HepG2 (cell line): ENCODE results near the gene NUP93. TPM values are rescaled to one million over a fixed set of nuclear protein-coding genes. Genes with fewer than 3 reads are reported as not detected.

Experiments
- ATF3 ChIP-seq: sonication (generic); formaldehyde crosslinking; IDR thresholded peaks from 2 replicates; pipeline ENCODE4 v1.4.0; 2020; ENCODE audit warnings: missing genetic modification reagents
- CCDC6 ChIP-seq: sonication (generic); formaldehyde crosslinking; IDR thresholded peaks from 2 replicates; pipeline ENCODE4 v1.8.1; 2022; ENCODE audit warnings: mild to moderate bottlenecking, missing genetic modification reagents, moderate library complexity
- FOXK2 ChIP-seq: fragments of 450-650 bp; IDR thresholded peaks from 2 replicates; pipeline ENCODE4 v1.6.1; 2016
- REL ChIP-seq: sonication (generic); formaldehyde crosslinking; conservative IDR thresholded peaks from 2 replicates; pipeline ENCODE4 v1.8.0; 2022; ENCODE audit warnings: mild to moderate bottlenecking, missing genetic modification reagents, moderate library complexity
- SCMH1 ChIP-seq: sonication (generic); formaldehyde crosslinking; IDR thresholded peaks from 2 replicates; pipeline ENCODE4 v1.9.0; 2021; ENCODE audit warnings: missing genetic modification reagents, mild to moderate bottlenecking, borderline replicate concordance
- SP2 ChIP-seq: sonication (generic); formaldehyde crosslinking; IDR thresholded peaks from 2 replicates; pipeline ENCODE4 v1.5.1; 2020; ENCODE audit warnings: mild to moderate bottlenecking, missing genetic modification reagents
- ZNF160 ChIP-seq: sonication (generic); formaldehyde crosslinking; IDR thresholded peaks from 2 replicates; pipeline ENCODE4 v1.8.0; 2022; ENCODE audit warnings: mild to moderate bottlenecking, inconsistent platforms, missing genetic modification reagents
- ZNF235 ChIP-seq: sonication (generic); formaldehyde crosslinking; IDR thresholded peaks from 2 replicates; pipeline ENCODE4 v1.8.1; 2023; ENCODE audit warnings: mild to moderate bottlenecking, missing genetic modification reagents, borderline replicate concordance
- ZNF660 ChIP-seq: sonication (generic); formaldehyde crosslinking; IDR thresholded peaks from 2 replicates; pipeline ENCODE4 v1.5.1; 2020; ENCODE audit warnings: mild to moderate bottlenecking, low read depth, missing genetic modification reagents, borderline replicate concordance
- polyA plus RNA-seq, 8 experiments: library from polyadenylated mRNA; depleted of rRNA in 3 of 8; stranded (reverse) in 7 of 8; unstranded in 1 of 8; fragments of >200 nt; fragmentation: Illumina TruSeq in 4 of 8; extraction: Trizol in 4 of 8; gene quantifications; 2 replicates each; pipeline versions ENCODE4 v1.2.1 to v1.2.3, GENCODE V29; 2011 to 2016; ENCODE audit warnings: low read depth in 4 of 8, missing spikeins in 1 of 8, mixed read lengths in 1 of 8; ENCODE audit not compliant: insufficient read depth in 1 of 8
- total RNA-seq, 5 experiments: library from RNA; depleted of rRNA; stranded (reverse); fragments of >200 nt; fragmentation: Illumina TruSeq; extraction: Trizol; gene quantifications; 2 replicates each; pipeline ENCODE4 v1.2.3, GENCODE V29; 2016; ENCODE audit warnings: low read depth in 1 of 5
- TF ChIP-seq, protein P1 (sequence below): sonication (generic); formaldehyde crosslinking; IDR thresholded peaks from 2 replicates; pipeline ENCODE4 v1.8.0; 2022; ENCODE audit warnings: mild to moderate bottlenecking, missing genetic modification reagents, moderate library complexity
- TF ChIP-seq, protein P2 (sequence below): IDR thresholded peaks from 2 replicates; pipeline ENCODE4 v1.6.1; 2016; ENCODE audit warnings: missing compliant biosample characterization, missing genetic modification reagents, borderline replicate concordance
- TF ChIP-seq, protein P3 (sequence below): sonication (generic); formaldehyde crosslinking; IDR thresholded peaks from 2 replicates; pipeline ENCODE4 v1.4.0; 2020; ENCODE audit warnings: missing genetic modification reagents, borderline replicate concordance
- TF ChIP-seq, protein P4 (sequence below): IDR thresholded peaks from 2 replicates; pipeline ENCODE4 v1.4.0; 2020; ENCODE audit warnings: mild to moderate bottlenecking, missing genetic modification reagents

Gene NUP93
- total and polyA plus RNA-seq, 2 of the 13 experiments (the other 11 are each of a cell fraction or from before 2014, with no cell fraction given) = 58.5 to 140 TPM

DNA sequence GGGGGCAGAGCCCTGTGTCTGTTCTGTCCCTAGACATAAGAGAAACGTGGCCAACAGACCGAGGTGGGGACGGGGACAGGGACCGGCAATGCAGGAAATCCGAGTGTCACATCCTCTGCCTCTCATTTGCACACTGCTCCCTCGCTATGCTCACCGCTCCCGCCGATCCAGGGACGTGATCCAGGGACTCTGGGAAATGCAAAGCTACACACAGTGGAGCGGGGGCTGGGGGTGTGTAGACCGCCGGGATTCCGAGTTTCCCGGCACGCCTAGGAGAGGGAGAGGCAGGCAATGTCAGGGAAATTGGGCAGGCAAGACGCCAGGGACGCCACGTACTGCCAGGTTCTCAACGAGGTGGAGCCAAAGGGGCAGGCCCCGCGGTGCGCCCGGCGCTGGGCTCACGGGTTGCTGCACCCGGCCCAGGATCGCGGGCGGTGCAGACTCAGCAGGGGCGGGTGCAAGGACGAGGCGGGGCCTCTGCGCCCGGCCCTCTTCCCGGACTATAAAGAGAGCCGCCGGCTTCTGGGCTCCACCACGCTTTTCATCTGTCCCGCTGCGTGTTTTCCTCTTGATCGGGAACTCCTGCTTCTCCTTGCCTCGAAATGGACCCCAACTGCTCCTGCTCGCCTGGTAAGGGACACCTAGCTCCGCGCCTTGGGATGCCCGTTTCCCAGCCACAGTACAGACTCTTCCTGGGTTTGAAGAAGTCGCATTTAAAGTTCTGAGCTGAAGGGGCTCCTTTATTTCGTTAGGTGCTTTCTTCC, 47.8 kb upstream of the NUP93 start, which contains the start of gene MT1X (continued):
- TF ChIP-seq ATF3 (CRISPR knock-in tag) (no peak), SCMH1 (CRISPR knock-in tag) (no peak), ZNF235 (CRISPR knock-in tag) (peak; percentile 75; the same call in 1 of the 2 replicates), FOXK2 (no peak), ZNF660 (CRISPR knock-in tag) (no peak), CCDC6 (CRISPR knock-in tag) (peak; percentile 57; the same call in 1 of the 2 replicates), REL (CRISPR knock-in tag) (no peak), ZNF160 (no peak; the same call in 1 of the 2 replicates), SP2 (CRISPR knock-in tag) (no peak)
- TF ChIP-seq, protein P1, sequence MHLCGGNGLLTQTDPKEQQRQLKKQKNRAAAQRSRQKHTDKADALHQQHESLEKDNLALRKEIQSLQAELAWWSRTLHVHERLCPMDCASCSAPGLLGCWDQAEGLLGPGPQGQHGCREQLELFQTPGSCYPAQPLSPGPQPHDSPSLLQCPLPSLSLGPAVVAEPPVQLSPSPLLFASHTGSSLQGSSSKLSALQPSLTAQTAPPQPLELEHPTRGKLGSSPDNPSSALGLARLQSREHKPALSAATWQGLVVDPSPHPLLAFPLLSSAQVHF (CRISPR knock-in tag) = 0 out of 2 replicates have a peak, but pooled peaks have one; percentile 51
- TF ChIP-seq, protein P2, sequence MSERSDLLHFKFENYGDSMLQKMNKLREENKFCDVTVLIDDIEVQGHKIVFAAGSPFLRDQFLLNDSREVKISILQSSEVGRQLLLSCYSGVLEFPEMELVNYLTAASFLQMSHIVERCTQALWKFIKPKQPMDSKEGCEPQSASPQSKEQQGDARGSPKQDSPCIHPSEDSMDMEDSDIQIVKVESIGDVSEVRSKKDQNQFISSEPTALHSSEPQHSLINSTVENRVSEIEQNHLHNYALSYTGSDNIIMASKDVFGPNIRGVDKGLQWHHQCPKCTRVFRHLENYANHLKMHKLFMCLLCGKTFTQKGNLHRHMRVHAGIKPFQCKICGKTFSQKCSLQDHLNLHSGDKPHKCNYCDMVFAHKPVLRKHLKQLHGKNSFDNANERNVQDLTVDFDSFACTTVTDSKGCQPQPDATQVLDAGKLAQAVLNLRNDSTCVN (CRISPR knock-in tag) = 0 out of 2 replicates have a peak, but pooled peaks have one; percentile 22
- TF ChIP-seq, protein P3, sequence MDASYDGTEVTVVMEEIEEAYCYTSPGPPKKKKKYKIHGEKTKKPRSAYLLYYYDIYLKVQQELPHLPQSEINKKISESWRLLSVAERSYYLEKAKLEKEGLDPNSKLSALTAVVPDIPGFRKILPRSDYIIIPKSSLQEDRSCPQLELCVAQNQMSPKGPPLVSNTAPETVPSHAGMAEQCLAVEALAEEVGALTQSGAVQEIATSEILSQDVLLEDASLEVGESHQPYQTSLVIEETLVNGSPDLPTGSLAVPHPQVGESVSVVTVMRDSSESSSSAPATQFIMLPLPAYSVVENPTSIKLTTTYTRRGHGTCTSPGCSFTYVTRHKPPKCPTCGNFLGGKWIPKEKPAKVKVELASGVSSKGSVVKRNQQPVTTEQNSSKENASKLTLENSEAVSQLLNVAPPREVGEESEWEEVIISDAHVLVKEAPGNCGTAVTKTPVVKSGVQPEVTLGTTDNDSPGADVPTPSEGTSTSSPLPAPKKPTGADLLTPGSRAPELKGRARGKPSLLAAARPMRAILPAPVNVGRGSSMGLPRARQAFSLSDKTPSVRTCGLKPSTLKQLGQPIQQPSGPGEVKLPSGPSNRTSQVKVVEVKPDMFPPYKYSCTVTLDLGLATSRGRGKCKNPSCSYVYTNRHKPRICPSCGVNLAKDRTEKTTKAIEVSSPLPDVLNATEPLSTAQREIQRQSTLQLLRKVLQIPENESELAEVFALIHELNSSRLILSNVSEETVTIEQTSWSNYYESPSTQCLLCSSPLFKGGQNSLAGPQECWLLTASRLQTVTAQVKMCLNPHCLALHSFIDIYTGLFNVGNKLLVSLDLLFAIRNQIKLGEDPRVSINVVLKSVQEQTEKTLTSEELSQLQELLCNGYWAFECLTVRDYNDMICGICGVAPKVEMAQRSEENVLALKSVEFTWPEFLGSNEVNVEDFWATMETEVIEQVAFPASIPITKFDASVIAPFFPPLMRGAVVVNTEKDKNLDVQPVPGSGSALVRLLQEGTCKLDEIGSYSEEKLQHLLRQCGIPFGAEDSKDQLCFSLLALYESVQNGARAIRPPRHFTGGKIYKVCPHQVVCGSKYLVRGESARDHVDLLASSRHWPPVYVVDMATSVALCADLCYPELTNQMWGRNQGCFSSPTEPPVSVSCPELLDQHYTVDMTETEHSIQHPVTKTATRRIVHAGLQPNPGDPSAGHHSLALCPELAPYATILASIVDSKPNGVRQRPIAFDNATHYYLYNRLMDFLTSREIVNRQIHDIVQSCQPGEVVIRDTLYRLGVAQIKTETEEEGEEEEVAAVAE (CRISPR knock-in tag) = no peak
- TF ChIP-seq, protein P4, sequence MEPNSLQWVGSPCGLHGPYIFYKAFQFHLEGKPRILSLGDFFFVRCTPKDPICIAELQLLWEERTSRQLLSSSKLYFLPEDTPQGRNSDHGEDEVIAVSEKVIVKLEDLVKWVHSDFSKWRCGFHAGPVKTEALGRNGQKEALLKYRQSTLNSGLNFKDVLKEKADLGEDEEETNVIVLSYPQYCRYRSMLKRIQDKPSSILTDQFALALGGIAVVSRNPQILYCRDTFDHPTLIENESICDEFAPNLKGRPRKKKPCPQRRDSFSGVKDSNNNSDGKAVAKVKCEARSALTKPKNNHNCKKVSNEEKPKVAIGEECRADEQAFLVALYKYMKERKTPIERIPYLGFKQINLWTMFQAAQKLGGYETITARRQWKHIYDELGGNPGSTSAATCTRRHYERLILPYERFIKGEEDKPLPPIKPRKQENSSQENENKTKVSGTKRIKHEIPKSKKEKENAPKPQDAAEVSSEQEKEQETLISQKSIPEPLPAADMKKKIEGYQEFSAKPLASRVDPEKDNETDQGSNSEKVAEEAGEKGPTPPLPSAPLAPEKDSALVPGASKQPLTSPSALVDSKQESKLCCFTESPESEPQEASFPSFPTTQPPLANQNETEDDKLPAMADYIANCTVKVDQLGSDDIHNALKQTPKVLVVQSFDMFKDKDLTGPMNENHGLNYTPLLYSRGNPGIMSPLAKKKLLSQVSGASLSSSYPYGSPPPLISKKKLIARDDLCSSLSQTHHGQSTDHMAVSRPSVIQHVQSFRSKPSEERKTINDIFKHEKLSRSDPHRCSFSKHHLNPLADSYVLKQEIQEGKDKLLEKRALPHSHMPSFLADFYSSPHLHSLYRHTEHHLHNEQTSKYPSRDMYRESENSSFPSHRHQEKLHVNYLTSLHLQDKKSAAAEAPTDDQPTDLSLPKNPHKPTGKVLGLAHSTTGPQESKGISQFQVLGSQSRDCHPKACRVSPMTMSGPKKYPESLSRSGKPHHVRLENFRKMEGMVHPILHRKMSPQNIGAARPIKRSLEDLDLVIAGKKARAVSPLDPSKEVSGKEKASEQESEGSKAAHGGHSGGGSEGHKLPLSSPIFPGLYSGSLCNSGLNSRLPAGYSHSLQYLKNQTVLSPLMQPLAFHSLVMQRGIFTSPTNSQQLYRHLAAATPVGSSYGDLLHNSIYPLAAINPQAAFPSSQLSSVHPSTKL (CRISPR knock-in tag) = peak; percentile 70
